Measurements from ENCODE around the gene CALCOCO1.

DNA sequence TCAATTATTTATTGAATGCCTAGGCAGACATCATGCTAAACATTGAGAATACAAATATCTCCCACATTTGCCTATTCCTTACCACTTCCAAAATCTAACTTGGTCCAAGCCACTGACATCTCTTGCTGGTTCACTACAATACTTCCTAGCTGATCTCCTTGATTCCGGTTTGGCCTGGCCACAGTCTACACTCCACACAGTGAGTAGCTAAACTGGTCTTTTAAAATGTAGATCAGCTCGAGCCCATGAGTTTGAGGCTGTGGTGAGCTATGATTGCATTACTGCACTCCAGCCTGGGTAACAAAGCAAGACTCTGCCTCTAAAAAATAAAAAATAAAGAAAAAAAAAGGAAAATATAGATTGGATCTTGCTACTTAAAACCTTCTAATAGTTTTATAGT, 43.8 kb downstream of the CALCOCO1 start:
- TF ChIP-seq POLR2AphosphoS5 (IDR thresholded peaks at IDR 0.05; ENCODE audit: low read depth), result no peak
- TF ChIP-seq, protein P1, sequence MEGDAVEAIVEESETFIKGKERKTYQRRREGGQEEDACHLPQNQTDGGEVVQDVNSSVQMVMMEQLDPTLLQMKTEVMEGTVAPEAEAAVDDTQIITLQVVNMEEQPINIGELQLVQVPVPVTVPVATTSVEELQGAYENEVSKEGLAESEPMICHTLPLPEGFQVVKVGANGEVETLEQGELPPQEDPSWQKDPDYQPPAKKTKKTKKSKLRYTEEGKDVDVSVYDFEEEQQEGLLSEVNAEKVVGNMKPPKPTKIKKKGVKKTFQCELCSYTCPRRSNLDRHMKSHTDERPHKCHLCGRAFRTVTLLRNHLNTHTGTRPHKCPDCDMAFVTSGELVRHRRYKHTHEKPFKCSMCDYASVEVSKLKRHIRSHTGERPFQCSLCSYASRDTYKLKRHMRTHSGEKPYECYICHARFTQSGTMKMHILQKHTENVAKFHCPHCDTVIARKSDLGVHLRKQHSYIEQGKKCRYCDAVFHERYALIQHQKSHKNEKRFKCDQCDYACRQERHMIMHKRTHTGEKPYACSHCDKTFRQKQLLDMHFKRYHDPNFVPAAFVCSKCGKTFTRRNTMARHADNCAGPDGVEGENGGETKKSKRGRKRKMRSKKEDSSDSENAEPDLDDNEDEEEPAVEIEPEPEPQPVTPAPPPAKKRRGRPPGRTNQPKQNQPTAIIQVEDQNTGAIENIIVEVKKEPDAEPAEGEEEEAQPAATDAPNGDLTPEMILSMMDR (IDR thresholded peaks at IDR 0.05; ENCODE audit: insufficient read depth, low read length), result no peak
